Mucosa of rectum (tissue), 2 donors: Measurements from ENCODE around the gene TRIM52.

ENCODE experiments used
- H3K27ac ChIP-seq, 2 donors: one replicate each; pipeline ENCODE4 v1.7.0; 2013; ENCODE audit warnings: inconsistent platforms in 2 of 2, low read depth in 2 of 2, low read length in 2 of 2
- H3K27me3 ChIP-seq, 2 donors: one replicate each; pipeline ENCODE4 v1.7.0; 2013; ENCODE audit warnings: low read length in 2 of 2; ENCODE audit not compliant: control insufficient read depth in 2 of 2, insufficient read depth in 2 of 2
- H3K36me3 ChIP-seq, 2 donors: one replicate each; pipeline ENCODE4 v1.7.0; 2013; ENCODE audit warnings: low read length in 2 of 2; ENCODE audit not compliant: control insufficient read depth in 2 of 2, insufficient read depth in 2 of 2
- H3K4me1 ChIP-seq, 2 donors: one replicate each; pipeline ENCODE4 v1.7.0; 2013; ENCODE audit warnings: low read length in 2 of 2, mild to moderate bottlenecking in 1 of 2; ENCODE audit not compliant: control insufficient read depth in 2 of 2, insufficient read depth in 2 of 2
- H3K4me3 ChIP-seq, 2 donors: one replicate each; pipeline ENCODE4 v1.7.0; 2013; ENCODE audit warnings: low read length in 2 of 2
- H3K9ac ChIP-seq, 2 donors: one replicate each; pipeline ENCODE4 v1.7.0; 2013; ENCODE audit warnings: low read length in 2 of 2, low read depth in 1 of 2, mild to moderate bottlenecking in 1 of 2
- H3K9me3 ChIP-seq, 2 donors: one replicate each; pipeline ENCODE4 v1.7.0; 2013; ENCODE audit warnings: low read length in 2 of 2; ENCODE audit not compliant: control insufficient read depth in 2 of 2
- donor health status: healthy.
- donor health status: Normal muscosa, but diverticular disease.

TRIM52 gene

GRCh38 chr5:181241393-181241975 lies 19.5 kb downstream of the TRIM52 start:
- no peak overlapping the region for H3K27ac ChIP-seq
- H3K27me3 ChIP-seq, result no peaks in the 10 kb centered on the region
- H3K36me3 ChIP-seq, result peaks cover 44 to 57% of the 10 kb centered on the region in 2 donors
- peak overlapping the region; percentile 96 to 99 for H3K4me3 ChIP-seq
- peaks cover 30 to 35% of the 10 kb centered on the region in 2 donors for H3K4me1 ChIP-seq
- peak overlapping the region in 1 of 2 donors; percentile 90 for H3K9ac ChIP-seq
- H3K9me3 ChIP-seq, result no peaks in the 10 kb centered on the region

GRCh38 chr5:181239062-181239663 lies 21.8 kb downstream of the TRIM52 start:
- no peak overlapping the region for H3K4me3 ChIP-seq
- H3K9ac ChIP-seq, result no peak overlapping the region
- no peak overlapping the region for H3K27ac ChIP-seq
- no peaks in the 10 kb centered on the region for H3K27me3 ChIP-seq
- H3K9me3 ChIP-seq, result no peaks in the 10 kb centered on the region
- H3K4me1 ChIP-seq, result peaks cover 14 to 18% of the 10 kb centered on the region in 2 donors
- H3K36me3 ChIP-seq, result peaks cover 63 to 78% of the 10 kb centered on the region in 2 donors

GRCh38 chr5:181237729-181238385 lies 23.1 kb downstream of the TRIM52 start:
- Histone ChIP-seq H3K4me1 (peaks cover 14 to 17% of the 10 kb centered on the region in 2 donors), H3K36me3 (peaks cover 67 to 82% of the 10 kb centered on the region in 2 donors), H3K9ac (no peak overlapping the region), H3K4me3 (no peak overlapping the region), H3K27ac (no peak overlapping the region), H3K27me3 (no peaks in the 10 kb centered on the region), H3K9me3 (no peaks in the 10 kb centered on the region)

- H3K9ac ChIP-seq, result no peak overlapping the region
These were observed 23.8 kb downstream of the TRIM52 start for GRCh38 chr5:181236954-181237641.

GRCh38 chr5:181236471-181236870 lies 24.5 kb downstream of the TRIM52 start:
- no peaks in the 10 kb centered on the region for H3K27me3 ChIP-seq
- no peak overlapping the region for H3K9ac ChIP-seq
- no peak overlapping the region for H3K4me3 ChIP-seq
- no peaks in the 10 kb centered on the region for H3K9me3 ChIP-seq
- peaks cover 1 to 3% of the 10 kb centered on the region in 2 donors for H3K4me1 ChIP-seq
- H3K27ac ChIP-seq, result no peak overlapping the region
- H3K36me3 ChIP-seq, result peaks cover 66 to 83% of the 10 kb centered on the region in 2 donors

More at GRCh38 chr5:181236954-181237641, 23.8 kb downstream of the TRIM52 start:
- no peak overlapping the region for H3K4me3 ChIP-seq
- peaks cover 71 to 86% of the 10 kb centered on the region in 2 donors for H3K36me3 ChIP-seq
- no peaks in the 10 kb centered on the region for H3K27me3 ChIP-seq
- H3K9me3 ChIP-seq, result no peaks in the 10 kb centered on the region
- peaks cover 7 to 9% of the 10 kb centered on the region in 2 donors for H3K4me1 ChIP-seq
- H3K27ac ChIP-seq, result no peak overlapping the region

- Histone ChIP-seq H3K4me1 (no peaks in the 10 kb centered on the region), H3K9me3 (no peaks in the 10 kb centered on the region), H3K9ac (no peak overlapping the region), H3K4me3 (no peak overlapping the region), H3K36me3 (peaks cover 68 to 84% of the 10 kb centered on the region in 2 donors), H3K27ac (no peak overlapping the region), H3K27me3 (no peaks in the 10 kb centered on the region)
These were observed 25.1 kb downstream of the TRIM52 start for GRCh38 chr5:181235689-181236366.

GRCh38 chr5:181235323-181235688 lies 25.6 kb downstream of the TRIM52 start:
- Histone ChIP-seq H3K27me3 (no peaks in the 10 kb centered on the region), H3K4me3 (no peak overlapping the region), H3K27ac (no peak overlapping the region), H3K4me1 (no peaks in the 10 kb centered on the region), H3K36me3 (peaks cover 72 to 83% of the 10 kb centered on the region in 2 donors), H3K9ac (no peak overlapping the region), H3K9me3 (no peaks in the 10 kb centered on the region)

- no peaks in the 10 kb centered on the region for H3K27me3 ChIP-seq
- H3K9me3 ChIP-seq, result no peaks in the 10 kb centered on the region
- no peak overlapping the region for H3K4me3 ChIP-seq
- H3K9ac ChIP-seq, result no peak overlapping the region
- H3K27ac ChIP-seq, result no peak overlapping the region
- H3K4me1 ChIP-seq, result no peaks in the 10 kb centered on the region
- H3K36me3 ChIP-seq, result peaks cover 70 to 77% of the 10 kb centered on the region in 2 donors
These were observed 26.3 kb downstream of the TRIM52 start for GRCh38 chr5:181234455-181235306.

- Histone ChIP-seq H3K36me3 (peaks cover 62 to 74% of the 10 kb centered on the region in 2 donors), H3K9me3 (no peaks in the 10 kb centered on the region), H3K27ac (no peak overlapping the region), H3K4me3 (no peak overlapping the region), H3K4me1 (no peaks in the 10 kb centered on the region), H3K27me3 (no peaks in the 10 kb centered on the region), H3K9ac (no peak overlapping the region)
These were observed 27.0 kb downstream of the TRIM52 start for GRCh38 chr5:181233801-181234454.
